NCI-H82 treated with DMSO at 0.1 percent for 48 hours (cell line): Measurements from ENCODE around the gene PDGFRB.
"Not testable (repeated sequence)": the region's sequence is repeated elsewhere in the genome, so short reads cannot be mapped to it uniquely, and the experiment has no call there.

ENCODE experiments used
- DNase-seq: peaks from one replicate; lab custom pipeline; 2025; ENCODE audit not compliant: unreplicated experiment; lab: John Stamatoyannopoulos, UW

Gene PDGFRB

GRCh38 chr5:150092159-150092787 lies 63.4 kb downstream of the PDGFRB start:
- no peak for DNase-seq

GRCh38 chr5:150085950-150086715 lies 69.5 kb downstream of the PDGFRB start, which contains the start of gene CSF1R:
Gene CSF1R, minus strand, starts transcription at chr5:150086554. Its CDS starts 127 bp downstream, at chr5:150086427.
- no peak for DNase-seq

GRCh38 chr5:150085191-150085912 lies 70.3 kb downstream of the PDGFRB start:
- DNase-seq: no peak

GRCh38 chr5:150084754-150085153 lies 70.9 kb downstream of the PDGFRB start:
- not testable (repeated sequence) for DNase-seq

GRCh38 chr5:150082889-150083288 lies 72.8 kb downstream of the PDGFRB start:
- no peak for DNase-seq

GRCh38 chr5:150082374-150082773 lies 73.3 kb downstream of the PDGFRB start:
- DNase-seq: no peak

- no peak for DNase-seq
These were observed 73.9 kb downstream of the PDGFRB start for GRCh38 chr5:150081541-150082283.

- no peak for DNase-seq
These were observed 74.8 kb downstream of the PDGFRB start for GRCh38 chr5:150080696-150081435.

- no peak for DNase-seq
These were observed 75.7 kb downstream of the PDGFRB start for GRCh38 chr5:150079909-150080461.

- no peak for DNase-seq
These were observed 76.6 kb downstream of the PDGFRB start for GRCh38 chr5:150078802-150079689.

GRCh38 chr5:150077996-150078801 lies 77.4 kb downstream of the PDGFRB start:
- no peak for DNase-seq

- no peak for DNase-seq
These were observed 78.6 kb downstream of the PDGFRB start for GRCh38 chr5:150077060-150077459.

GRCh38 chr5:150075806-150076205 lies 79.8 kb downstream of the PDGFRB start:
- DNase-seq: no peak

- DNase-seq: no peak
These were observed 80.4 kb downstream of the PDGFRB start for GRCh38 chr5:150075233-150075632.

GRCh38 chr5:150073677-150074076 lies 82.0 kb downstream of the PDGFRB start:
- no peak for DNase-seq

GRCh38 chr5:150073086-150073625 lies 82.5 kb downstream of the PDGFRB start:
- no peak for DNase-seq

- no peak for DNase-seq
These were observed 84.8 kb downstream of the PDGFRB start for GRCh38 chr5:150070821-150071220.
